HUDEP-2 (cell line): Measurements from ENCODE around the gene KCTD17.
"Not testable (repeated sequence)": the region's sequence is repeated elsewhere in the genome, so short reads cannot be mapped to it uniquely, and the experiment has no call there.

Source experiments
- DNase-seq, 76 experiments: peaks; one replicate each; lab custom pipeline; 2025; ENCODE audit not compliant: unreplicated experiment in 76 of 76; lab: John Stamatoyannopoulos, UW

KCTD17 gene

DNA sequence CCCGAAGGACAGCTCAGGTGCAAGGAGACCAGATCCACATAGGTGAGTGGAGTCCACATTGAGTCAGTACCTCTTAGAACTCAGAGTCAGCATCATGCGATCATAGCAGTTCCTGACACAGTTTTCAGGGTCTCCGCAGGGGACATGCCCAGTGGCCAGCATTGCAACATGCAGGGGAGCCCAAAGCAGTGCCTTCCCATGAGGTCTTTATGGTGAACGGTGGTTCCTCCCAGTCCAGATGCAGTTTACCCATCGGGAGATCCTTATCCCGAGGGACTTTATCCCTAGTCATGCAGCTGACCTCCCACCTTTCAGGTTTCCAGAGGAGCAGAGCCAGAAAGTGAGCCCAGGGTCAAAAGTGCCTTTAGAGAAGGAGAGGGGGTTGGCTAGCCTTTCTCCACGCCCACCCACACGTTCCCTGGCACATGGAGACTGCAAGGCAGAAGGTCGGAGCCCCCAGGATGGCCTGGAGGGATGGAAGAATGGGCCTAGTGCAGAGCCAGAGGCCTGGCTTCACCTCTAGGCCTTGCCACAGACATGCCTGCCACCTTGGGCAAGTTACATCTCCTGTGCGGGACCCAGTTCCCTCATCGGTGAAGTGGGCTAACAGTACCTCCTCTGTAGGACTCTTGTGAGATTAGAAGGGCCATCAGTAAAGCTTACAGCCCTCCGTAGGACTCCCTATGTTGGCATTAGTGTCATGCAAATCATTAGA, 6.4 kb downstream of the KCTD17 start:
- DNase-seq, result no peak

DNA sequence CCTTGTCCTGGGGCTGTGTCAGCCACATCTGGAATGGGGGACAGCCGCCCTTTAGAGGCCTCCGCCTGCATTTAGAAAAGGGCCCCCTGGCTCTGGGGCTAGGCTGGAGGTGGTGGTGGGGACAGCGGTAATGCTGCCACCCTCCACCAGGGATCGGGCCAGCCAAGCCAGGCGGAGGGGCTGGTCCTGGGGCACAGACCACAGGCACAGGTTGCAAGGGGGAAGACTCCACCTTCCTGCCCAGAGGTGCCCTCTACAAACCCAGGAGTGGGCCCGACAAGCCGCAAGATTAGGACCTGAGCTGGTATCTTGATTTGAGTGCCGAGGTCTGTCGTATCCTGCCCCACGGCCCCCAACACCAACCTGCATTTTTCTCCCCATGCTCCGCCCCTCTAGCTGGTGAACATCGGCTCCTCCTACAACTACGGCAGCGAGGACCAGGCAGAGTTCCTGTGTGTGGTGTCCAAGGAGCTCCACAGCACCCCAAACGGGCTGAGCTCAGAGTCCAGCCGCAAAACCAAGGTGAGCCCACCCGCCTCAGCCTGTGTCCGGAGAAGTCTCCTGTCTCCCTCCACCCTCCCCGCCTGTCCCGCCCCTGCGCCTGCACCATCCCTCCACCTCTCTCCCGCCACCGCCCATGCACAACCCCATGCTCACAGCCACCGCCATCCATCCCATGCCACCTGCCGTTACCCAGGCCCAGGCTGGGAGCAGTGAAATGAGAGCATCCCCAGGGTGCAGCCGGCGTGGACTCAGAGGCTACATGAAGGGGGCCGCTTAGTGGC, 7.6 kb downstream of the KCTD17 start:
- no peak for DNase-seq

DNA sequence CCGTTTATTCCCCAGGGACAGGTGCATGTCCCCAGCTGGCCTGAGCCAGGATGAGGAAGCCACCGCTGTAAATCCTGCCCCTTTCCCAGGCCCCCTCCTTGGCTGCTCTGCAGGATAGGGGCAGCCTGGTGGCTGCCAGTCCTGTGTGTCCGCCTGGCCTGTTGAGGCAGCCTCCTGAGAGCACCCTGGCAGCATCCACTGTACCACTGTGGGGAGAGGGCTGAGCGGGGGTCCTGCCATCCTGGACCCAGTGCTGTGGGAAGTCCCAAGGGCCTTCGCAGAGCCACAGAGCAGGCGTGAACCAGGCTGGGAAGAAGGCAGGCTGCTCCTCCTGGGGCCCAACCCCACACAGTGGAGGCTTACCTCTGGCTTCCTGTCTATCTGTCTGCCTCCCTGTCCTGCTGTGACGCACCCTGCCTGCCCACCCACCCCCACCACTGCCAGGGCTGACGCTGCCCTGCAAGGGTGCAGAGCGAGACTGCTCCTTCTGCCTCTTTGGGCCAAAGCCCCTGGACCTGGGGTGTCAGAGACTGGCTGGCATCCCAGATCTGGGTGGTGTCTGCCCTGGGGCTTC, 8.4 kb downstream of the KCTD17 start:
- no peak for DNase-seq

DNA sequence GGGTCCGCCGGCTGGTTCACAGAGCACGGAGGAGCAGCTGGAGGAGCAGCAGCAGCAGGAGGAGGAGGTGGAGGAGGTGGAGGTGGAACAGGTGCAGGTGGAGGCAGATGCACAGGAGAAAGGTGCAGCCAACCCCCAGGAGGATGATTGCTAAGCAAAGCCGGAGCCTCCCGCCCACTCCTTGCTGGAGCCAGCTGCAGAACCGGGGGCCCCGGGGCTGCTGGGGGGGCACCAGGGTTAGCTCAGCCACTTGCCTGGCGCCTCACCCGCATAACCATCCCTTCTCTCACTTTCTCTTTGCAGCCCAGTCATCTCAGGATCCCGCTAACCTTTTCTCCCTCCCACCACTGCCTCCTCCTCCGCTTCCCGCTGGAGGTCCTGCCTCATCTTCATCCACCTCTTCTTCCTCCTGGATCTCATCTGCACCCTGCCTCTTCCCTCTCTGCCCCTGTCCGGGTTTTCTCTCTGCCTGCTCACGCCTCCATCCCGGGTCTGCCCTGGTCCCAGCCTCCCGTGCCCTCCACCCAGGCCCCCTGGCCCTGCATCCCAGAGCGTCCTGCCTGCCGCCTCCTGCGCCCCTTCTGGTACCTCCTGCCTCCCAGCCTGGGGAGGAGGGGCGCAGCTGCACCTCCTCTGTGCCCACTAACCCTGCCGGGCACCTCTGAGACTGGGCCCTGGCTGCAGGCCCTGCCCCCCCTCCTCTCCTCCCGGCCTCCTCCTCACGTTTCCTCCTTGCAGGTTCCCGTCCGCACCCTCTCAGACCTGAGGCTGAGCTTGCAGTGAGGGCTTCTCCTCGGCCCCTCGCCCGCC, 9.5 kb downstream of the KCTD17 start:
- DNase-seq, result no peak

DNA sequence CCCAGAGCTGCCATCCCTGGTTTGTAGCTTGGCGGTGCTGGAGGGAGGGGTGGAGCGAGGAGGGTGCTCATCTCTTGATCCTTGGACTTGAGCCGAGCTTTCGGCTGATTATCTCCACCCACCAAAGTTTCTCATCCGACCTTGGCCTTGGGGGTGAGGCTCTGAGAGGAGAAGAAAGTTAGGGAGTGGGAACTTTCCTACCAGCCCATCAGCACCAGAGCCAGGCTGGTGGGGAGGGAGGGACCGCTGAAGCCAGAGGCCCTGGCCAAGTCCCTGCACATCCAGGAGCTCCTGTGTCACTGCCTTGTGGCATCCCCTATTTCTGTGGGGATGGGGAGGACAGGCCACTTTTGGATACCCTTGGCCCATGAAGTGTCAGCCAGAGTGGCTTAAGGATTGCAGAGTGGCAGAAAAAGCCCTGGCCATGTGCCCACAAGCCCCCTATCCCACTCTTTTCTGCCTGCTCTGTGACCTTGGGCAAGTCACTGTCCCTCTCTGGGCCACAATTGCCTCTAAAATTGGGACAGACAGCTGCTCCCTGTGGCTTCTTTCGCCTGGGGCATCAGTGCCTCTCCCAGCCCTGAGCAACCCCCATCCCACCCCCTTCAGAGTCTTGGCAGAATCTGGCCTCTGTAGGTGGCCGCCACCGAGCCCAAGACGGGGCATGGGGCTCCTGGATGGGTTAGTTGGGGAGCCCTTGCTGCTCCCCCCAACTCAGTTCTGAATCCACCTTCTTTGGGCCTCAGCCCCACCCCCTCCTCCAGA, 10.3 kb downstream of the KCTD17 start:
- DNase-seq, result peak in 18 of 76 experiments; percentile 5 to 62 (median 26)

DNA sequence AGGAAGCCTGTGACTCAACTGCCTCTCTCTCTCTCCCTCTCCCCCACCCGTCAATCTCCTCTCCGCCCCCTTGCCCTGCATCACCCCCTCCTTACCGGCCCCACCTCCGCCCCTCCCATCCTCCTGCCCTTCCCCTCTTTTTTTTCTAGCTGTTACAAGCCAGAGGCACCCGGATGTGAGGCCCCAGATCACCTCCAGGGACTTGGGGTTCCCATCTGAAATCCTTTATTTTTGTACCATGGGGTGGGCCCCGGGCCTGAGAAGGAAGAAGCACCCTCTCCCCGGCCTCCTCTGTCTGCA, 10.8 kb downstream of the KCTD17 start:
- DNase-seq, result no peak

DNA sequence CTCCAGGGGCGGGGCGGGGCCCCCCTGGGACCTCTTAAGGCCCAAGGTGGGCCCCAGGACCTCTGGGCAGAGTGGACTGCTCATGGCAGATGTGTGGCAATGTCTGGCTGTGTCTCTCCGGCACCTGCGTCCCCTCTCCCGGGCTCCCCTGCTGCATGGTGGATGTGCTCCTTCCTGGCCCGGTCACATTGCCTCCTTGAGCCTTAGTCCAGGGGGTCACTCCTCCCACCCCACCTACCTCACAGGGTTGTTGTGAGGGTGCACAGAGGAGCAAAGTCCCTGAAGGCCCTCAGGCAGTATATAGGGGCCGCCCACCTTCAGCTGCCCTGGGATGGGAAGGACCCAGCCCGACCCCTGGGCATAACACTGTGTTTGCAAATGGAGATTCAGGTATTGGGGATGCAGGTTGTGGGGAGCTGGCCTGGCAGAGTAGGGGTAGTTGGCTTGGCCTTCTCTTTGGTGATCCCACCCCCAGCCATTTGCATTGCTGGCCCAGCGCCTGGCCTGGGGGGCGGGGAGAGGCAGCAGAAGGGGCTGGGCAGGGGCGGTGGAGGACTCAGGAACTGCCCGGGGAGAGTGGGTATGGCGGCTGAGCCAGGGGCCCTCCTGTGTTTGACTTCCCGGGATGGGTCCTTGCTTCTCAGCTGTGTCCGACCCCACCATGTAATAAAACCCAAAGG, 11.3 kb downstream of the KCTD17 start:
- DNase-seq, result no peak

DNA sequence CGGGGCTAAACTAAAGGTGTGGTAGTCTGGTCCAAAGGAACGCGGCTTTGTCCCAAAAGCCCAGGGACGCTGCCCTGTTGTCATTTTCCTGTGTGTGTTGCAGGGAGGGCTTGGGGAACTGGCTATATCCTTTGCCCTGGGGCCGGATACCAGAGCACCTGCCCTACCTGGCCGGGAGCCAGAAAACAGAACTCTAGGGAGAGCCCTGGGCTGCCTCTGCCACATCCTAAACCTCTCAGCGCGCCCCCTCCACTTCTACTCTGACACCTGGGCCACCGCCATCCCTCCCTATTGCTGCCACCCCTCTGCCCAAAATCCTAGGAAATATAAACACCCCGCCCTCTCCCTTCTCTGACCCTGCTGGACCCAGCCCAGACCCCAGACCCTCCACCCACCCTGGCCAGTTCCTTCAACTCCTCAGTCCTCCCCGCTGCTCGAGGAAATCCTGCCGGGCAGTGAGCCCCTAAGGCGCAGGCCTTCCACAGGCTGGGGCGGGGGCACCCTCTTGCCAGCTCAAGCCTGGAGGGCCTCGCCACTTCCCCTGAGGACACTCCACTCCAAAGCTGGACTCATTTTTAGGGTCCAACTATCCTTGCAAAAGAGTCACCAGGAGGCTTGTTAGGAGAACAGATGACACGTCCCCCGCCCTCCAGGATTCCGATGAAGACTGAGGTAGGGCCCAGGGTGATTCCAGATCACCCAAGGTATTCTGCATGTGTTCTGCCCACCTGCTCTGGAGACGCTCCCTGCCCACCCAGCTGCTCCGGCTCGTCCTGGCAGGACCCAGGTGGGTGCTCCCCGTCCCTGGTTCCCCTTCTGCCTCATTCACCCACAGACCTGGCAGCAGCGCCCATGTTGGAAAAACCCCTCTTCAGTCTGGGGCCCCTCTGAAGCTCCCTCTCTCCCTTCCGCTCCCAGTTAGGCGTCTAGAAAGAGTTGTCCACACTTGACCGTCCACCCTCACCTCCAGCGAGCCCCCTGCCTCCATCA, 12.2 kb downstream of the KCTD17 start:
- DNase-seq, result no peak

DNA sequence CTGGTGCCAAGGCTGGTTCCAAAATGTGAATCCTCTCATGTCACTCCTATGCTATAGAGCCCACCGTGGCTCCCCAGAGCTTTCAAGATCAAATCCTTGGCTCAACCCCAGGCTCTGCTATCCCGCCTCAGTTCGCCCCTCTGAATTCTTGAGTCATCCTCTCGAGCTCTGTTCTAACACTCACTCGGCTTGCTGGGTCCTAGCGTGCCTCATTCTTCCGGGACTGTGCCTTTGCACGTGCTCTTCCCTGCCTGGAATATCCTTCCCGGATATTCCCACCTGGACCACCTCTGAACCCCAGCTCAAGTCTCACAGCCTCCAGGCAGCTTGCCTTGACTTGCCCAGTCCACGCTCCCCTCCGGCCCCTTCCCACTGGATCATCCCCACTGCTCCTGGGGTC, 13.0 kb downstream of the KCTD17 start:
- no peak for DNase-seq

DNA sequence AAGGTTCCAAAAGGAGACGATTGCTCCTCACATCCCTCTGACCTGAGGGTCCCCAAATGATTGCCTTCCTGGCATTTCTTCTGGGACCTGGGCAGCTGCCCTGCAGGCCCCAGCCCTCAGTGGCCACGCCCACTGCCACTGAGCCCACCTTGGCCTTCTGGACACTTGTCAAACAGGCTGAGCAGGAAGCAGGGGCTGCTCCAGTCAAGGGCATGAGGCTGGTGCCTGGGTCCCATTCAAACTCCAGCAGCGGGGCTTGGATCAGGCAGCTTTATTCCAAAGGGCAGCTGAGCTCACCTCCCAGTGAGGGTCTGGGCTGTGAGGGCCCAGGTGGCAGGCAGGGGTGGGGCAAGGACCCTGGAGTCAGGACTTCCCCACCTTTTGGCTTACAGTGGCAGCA, 13.6 kb downstream of the KCTD17 start:
- DNase-seq, result no peak

DNA sequence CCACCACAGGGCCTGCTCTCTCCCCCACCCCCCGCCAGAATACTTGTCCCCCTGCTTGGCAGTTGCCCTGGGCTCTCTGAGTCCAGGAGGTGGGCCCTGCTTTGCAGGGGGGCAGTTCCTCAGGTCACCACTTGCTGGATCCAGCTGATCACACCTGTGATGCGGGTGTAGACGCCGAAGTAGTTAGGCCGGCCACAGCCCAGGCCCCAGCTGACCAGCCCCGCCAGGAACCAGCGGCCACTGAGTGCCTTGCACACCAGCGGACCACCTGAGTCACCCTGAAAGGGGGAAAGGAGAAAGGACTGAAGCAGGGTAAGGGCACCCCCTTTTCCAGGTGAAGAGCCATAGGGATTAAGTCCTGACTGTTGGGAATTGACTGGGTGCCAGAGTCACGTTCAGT, 14.4 kb downstream of the KCTD17 start:
- DNase-seq, result no peak

DNA sequence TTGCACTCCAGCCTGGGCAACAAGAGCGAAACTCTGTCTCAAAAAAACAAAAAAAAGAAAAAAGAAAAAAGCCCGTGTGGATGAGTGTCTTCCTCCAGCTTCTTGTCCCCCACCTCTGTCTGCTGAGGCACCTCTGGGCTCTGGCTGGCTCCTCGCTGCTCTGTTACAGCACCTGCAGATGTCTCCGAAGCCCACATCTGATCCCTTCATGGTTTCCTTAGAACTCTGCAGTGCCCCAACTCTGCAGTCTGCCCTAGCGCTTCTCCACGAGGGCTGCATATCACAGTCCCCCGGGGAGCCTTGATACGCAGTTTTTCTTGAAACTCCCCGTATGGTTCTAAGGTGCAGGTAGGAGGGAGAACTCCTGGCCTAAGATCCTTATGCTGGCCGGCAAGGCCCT, 15.9 kb downstream of the KCTD17 start:
- DNase-seq, result no peak

DNA sequence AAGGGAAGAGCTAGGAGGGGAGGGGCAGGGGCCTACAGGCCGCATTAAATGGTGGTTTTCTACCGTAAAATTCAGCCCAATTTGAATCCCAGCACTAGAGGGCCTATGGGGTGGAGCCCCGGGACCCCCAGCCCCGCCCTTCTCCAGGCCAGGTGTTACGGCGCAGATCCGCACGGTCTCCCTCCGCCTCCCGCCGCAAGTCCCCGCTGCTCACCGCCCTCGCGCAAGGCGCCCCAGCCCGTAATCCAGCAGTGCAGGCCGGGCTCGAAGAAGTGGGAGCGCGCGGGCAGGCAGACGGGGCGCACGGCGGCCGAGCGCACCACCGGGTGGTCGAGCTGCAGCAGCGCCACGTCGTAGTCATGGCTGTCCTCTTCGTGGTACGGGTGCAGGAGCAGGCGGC, 17.3 kb downstream of the KCTD17 start:
- DNase-seq, result no peak

DNA sequence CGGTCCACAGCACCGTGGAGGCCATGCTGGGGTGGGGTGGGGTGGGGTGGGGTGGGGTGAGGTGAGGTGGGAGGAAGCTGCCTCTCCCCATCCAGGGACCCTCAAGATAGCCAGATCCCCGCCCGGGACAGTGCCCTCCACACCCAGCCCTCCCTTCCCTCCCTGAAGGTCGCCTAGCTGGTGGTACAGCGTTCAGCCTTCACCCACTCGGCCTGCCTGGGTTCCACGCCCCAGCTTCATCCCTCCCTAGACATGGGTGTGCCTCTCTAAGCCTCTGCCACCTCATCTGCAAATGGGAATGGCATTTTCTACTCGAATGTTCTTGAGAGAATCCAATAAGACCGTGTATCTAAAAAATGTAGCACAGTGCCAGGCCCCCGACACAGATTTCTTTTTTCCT, 17.8 kb downstream of the KCTD17 start:
- no peak for DNase-seq

DNA sequence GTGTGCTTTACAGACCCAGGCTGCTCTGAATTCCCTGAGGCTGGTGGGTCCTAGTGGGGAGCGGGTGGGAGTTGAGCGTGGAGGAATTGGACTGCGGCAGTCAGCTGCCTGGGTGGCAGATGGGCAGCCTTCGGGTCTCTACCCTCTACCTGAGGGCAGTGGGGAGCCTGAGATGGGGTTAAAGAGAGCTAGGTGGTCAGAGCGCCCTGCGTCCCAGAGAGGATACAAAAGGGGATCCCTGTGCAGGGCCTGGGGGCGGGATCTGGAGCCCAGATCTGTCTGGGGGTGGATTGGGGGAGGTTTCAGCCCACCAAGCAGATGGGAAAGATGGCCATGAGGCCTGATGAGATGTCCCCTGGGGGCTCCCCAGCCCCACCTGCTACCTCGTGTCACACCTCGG, 18.2 kb downstream of the KCTD17 start:
- no peak for DNase-seq

DNA sequence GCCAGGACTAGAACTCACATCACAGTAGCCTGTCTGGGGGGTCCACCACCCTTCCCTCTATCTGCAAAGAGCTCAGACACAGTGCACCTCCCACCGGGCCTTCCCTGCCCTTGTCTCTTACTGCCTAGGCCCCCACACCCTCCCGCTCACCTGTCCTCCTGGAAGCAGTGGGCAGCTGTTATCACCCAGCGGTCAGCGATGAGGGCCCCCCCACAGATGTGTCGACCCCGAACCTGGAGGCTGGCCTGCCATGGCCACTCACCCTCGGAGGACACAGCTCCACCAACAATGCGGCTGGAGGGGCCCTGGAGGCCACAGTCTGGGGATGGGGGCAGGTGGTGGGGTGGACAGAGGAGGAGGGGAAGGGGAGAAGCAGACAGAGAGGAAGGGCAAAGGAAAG, 18.8 kb downstream of the KCTD17 start:
- DNase-seq, result no peak

DNA sequence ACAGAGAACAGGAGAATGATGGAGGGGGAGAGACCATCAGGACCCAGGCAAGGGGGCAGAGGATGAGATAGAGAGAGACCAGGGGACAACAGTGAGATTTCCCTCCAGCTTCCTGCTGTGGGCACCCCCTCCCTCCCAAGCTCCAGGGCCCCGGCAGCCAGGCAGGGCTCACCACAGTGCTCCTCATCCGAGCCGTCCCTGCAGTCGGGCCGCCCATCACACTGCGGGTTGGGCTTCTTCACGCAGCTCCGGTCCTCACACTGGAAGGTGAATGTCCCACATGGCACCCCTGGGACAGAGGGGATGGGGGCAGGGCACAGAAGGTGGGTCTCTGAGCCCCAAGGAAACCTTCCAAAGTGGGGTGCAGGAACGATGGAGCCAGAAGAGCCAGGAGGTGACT, 19.2 kb downstream of the KCTD17 start:
- no peak for DNase-seq

DNA sequence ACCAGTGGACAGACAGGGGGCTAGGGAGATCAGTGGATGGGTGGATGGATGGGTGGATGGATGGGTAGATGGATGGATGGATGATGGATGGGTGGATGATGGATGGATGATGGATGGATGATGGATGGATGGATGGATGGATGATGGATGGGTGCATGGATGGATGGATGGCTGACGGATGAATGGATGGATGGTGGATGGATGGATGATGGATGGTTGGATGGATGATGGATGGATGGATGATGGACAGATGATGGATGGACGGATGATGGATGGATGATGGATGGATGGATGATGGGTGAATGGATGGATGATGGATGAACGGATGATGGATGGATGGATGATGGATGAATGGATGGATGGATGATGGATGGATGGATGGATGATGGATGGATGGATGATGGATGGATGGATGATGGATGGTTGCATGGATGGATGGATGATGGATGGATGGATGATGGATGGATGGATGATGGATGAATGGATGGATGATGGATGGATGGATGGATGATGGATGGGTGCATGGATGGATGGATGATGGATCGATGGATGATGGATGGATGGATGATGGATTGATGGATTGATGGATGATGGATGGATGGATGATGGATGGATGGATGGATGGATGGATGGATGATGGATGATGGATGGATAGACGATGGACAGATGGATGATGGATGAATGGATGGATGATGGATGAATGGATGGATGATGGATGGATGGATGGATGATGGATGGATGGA, 20.5 kb downstream of the KCTD17 start:
- DNase-seq, result not testable (repeated sequence)
